Measurements from ENCODE around the gene RNU7-1. TPM values are rescaled to one million over a fixed set of nuclear protein-coding genes. Genes with fewer than 3 reads are reported as not detected.

RNU7-1 gene
- total RNA-seq, 1 donor from 2014 or later, result not detected

DNA sequence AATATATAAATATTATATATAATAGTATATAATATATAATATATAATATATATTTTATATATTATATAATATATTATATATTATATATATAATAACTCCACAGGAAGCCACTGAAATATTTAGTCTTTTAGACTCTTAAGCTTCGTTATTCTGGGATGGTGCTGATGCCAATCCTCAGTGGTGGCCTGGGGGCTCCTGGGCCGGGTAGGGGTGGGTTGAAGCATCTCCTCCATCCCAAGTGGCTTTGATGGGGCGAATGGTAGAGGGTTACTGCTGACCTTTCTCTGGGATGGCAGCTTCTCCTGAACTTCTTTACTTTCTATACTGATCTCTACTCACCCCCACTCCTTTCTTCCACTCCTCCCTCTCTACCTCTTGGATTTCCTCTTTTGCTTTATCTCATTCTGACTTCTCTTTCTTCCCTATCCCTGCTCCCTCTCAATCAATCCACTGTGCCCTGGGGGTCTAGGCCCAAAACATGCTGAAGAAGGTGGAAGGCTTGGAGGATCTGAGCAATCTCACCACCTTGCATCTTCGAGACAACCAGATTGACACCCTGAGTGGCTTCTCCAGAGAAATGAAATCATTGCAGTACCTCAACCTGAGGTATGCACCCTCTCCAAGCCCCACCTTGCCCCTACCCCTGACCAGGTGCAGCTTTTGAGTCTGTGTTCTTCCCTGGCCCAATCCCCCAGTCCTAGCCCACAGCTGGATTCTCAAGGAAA is 34.0 kb upstream of the RNU7-1 start:
- TF ChIP-seq, protein P1, sequence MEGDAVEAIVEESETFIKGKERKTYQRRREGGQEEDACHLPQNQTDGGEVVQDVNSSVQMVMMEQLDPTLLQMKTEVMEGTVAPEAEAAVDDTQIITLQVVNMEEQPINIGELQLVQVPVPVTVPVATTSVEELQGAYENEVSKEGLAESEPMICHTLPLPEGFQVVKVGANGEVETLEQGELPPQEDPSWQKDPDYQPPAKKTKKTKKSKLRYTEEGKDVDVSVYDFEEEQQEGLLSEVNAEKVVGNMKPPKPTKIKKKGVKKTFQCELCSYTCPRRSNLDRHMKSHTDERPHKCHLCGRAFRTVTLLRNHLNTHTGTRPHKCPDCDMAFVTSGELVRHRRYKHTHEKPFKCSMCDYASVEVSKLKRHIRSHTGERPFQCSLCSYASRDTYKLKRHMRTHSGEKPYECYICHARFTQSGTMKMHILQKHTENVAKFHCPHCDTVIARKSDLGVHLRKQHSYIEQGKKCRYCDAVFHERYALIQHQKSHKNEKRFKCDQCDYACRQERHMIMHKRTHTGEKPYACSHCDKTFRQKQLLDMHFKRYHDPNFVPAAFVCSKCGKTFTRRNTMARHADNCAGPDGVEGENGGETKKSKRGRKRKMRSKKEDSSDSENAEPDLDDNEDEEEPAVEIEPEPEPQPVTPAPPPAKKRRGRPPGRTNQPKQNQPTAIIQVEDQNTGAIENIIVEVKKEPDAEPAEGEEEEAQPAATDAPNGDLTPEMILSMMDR (IDR thresholded peaks at IDR 0.05; ENCODE audit: unreplicated experiment), result no peak
- Mint-ChIP-seq H3K4me3 (no peak overlapping the region), H3K9me3 (no peaks in the 10 kb centered on the region), H3K27me3 (ENCODE audit: low read depth) (peaks cover 35% of the 10 kb centered on the region), H3K4me1 (peaks cover 11% of the 10 kb centered on the region), H3K36me3 (no peaks in the 10 kb centered on the region), H3K27ac (no peak overlapping the region)
- no peak for DNase-seq (ENCODE audit: low spot score in 2 of 2, unreplicated experiment in 2 of 2)

GRCh38 chr12:6912164-6912935 is 31.3 kb upstream of the RNU7-1 start:
- H3K4me3 Mint-ChIP-seq, result peak overlapping the region; percentile 32
- peaks cover 20% of the 10 kb centered on the region for H3K4me1 Mint-ChIP-seq
- peaks cover 54% of the 10 kb centered on the region for H3K27me3 Mint-ChIP-seq (ENCODE audit: low read depth)
- H3K9me3 Mint-ChIP-seq, result no peaks in the 10 kb centered on the region
- TF ChIP-seq, protein P1 (IDR thresholded peaks at IDR 0.05; ENCODE audit: unreplicated experiment), result no peak
- H3K36me3 Mint-ChIP-seq, result peaks cover 2% of the 10 kb centered on the region
- DNase-seq (ENCODE audit: low spot score in 2 of 2, unreplicated experiment in 2 of 2), result no peak
- no peak overlapping the region for H3K27ac Mint-ChIP-seq

GRCh38 chr12:6914246-6914946 is 29.2 kb upstream of the RNU7-1 start, which contains the start of gene ENO2:
ENO2 (plus strand) TSS chr12:6914580; CDS start chr12:6915833, 1,253 bp downstream.
- H3K4me1 Mint-ChIP-seq, result peaks cover 20% of the 10 kb centered on the region
- peak within 1 kb of the TSS; percentile 36 for H3K27ac Mint-ChIP-seq
- H3K9me3 Mint-ChIP-seq, result no peaks in the 10 kb centered on the region
- H3K27me3 Mint-ChIP-seq (ENCODE audit: low read depth), result peaks cover 54% of the 10 kb centered on the region
- DNase-seq (ENCODE audit: low spot score in 2 of 2, unreplicated experiment in 2 of 2), result peak in 1 of 2 experiments; percentile 71
- peak within 1 kb of the TSS; percentile 82 for H3K4me3 Mint-ChIP-seq
- peaks cover 2% of the 10 kb centered on the region for H3K36me3 Mint-ChIP-seq
- TF ChIP-seq, protein P1 (IDR thresholded peaks at IDR 0.05; ENCODE audit: unreplicated experiment), result no peak

- no peak for DNase-seq (ENCODE audit: low spot score in 2 of 2, unreplicated experiment in 2 of 2)
- no peaks in the 10 kb centered on the region for H3K9me3 Mint-ChIP-seq
- peaks cover 6% of the 10 kb centered on the region for H3K36me3 Mint-ChIP-seq
- H3K27ac Mint-ChIP-seq, result peak overlapping the region; percentile 36
- TF ChIP-seq, protein P1 (IDR thresholded peaks at IDR 0.05; ENCODE audit: unreplicated experiment), result no peak
- peaks cover 54% of the 10 kb centered on the region for H3K27me3 Mint-ChIP-seq (ENCODE audit: low read depth)
- peak overlapping the region; percentile 82 for H3K4me3 Mint-ChIP-seq
- peaks cover 20% of the 10 kb centered on the region for H3K4me1 Mint-ChIP-seq
Measured at GRCh38 chr12:6914947-6915788, 28.4 kb upstream of the RNU7-1 start.

DNA sequence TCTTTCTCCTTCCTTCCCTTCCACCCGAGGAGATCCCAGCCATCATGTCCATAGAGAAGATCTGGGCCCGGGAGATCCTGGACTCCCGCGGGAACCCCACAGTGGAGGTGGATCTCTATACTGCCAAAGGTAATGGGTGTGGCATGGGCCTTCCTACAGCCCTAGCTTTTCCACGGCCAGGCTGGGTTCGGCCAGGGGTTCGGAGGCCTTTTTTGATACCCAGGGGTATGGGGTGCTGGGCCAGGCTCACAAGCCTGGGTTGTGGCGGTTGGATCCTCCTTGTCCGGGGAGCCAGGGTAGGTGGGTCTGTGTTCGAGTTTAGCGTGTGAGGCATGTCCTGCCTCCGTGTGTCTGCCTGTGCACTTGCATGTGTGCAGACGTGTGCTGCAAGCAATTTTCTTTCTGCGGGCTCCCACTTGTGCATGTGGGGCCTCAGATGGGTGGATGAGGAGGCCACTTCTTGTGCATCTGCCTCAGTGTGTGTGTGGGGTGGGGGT is 27.8 kb upstream of the RNU7-1 start:
- Mint-ChIP-seq H3K9me3 (no peaks in the 10 kb centered on the region), H3K27me3 (ENCODE audit: low read depth) (peaks cover 53% of the 10 kb centered on the region), H3K36me3 (peaks cover 6% of the 10 kb centered on the region), H3K4me3 (peak overlapping the region; percentile 82), H3K27ac (no peak overlapping the region), H3K4me1 (peaks cover 20% of the 10 kb centered on the region)
- TF ChIP-seq, protein P1 (IDR thresholded peaks at IDR 0.05; ENCODE audit: unreplicated experiment), result no peak
- DNase-seq (ENCODE audit: low spot score in 2 of 2, unreplicated experiment in 2 of 2), result no peak
